ENCODE results near the gene PAK1. TPM values are rescaled to one million over a fixed set of nuclear protein-coding genes. Genes with fewer than 3 reads are reported as not detected.

PAK1 gene
- total and polyA plus RNA-seq, 2 of the 8 experiments (the other 6 are each of a cell fraction or from before 2014, with no cell fraction given), result 87.7 to 151 TPM

DNA sequence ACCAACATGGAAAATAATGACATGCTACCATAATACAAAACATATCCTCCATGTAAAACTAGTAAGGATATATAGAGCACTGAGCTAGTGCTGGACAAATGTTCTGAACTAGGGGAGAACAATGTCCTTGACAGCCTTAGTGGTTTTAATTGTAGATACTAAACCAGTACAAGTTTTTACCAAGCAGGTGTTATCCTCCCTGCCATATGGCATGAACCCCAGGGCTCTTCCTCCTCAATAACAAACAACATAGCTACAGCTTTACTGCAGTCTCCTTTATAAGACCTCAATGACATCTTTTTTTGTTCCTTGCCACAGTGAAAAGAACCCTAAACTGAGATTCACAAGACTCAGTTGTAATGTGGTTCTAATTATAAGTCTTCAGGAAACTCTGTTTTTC lies 102.2 kb downstream of the PAK1 start:
- H3K27ac ChIP-seq (ENCODE audit: low read depth, low read length), result no peak overlapping the region
- no peaks in the 10 kb centered on the region for H3K23me2 ChIP-seq (ENCODE audit: low read depth, low read length)
- H2BK12ac ChIP-seq (ENCODE audit: low read depth, low read length), result no peak overlapping the region
- POLR2A ChIA-PET (ENCODE audit: partially characterized antibody), result interaction anchor here (0.6 kb wide), 1 partner anchor 498 kb away, joined by 3 read pairs; no protein-coding TSS in a partner anchor
- H3K56ac ChIP-seq (replicated peaks; ENCODE audit: insufficient read length, low read depth, low read length), result no peak overlapping the region
- H2AK5ac ChIP-seq (ENCODE audit: low read depth, low read length), result no peak overlapping the region
- no peak for DNase-seq (ENCODE audit: low read depth in 1 of 2, low spot score in 2 of 2)
- H4K91ac ChIP-seq (replicated peaks; ENCODE audit: insufficient read length, low read length), result no peak overlapping the region
- no peaks in the 10 kb centered on the region for H3K79me1 ChIP-seq (ENCODE audit: low read depth, low read length)
- no peak for FAIRE-seq
- no peak overlapping the region for H2BK15ac ChIP-seq (ENCODE audit: low read length)
- no peak overlapping the region for H2BK120ac ChIP-seq (replicated peaks; ENCODE audit: low read depth, low read length)
- peaks cover 2 to 39% (median 14%) of the 10 kb centered on the region in 4 experiments; a peak in 6 of 8 replicates for H3K36me3 ChIP-seq (ENCODE audit: control insufficient read depth in 2 of 4, insufficient read depth in 4 of 4, low read length in 3 of 4)
- no peak overlapping the region for H4K5ac ChIP-seq (ENCODE audit: insufficient read length, low read depth, low read length)
- no peaks in the 10 kb centered on the region for H3K79me2 ChIP-seq (ENCODE audit: control insufficient read depth in 1 of 2, insufficient read depth in 2 of 2, low read length in 2 of 2)
- H3K9me3 ChIP-seq (ENCODE audit: insufficient read depth in 2 of 2, low read depth in 1 of 2, low read length in 1 of 2), result no peaks in the 10 kb centered on the region
- H3K23ac ChIP-seq (ENCODE audit: insufficient read length), result no peak overlapping the region
- no peak overlapping the region for H2BK5ac ChIP-seq (ENCODE audit: low read depth, low read length)
- no peak overlapping the region for H3K4me3 ChIP-seq (ENCODE audit: extremely low read depth in 1 of 4, insufficient read depth in 2 of 4, low read depth in 3 of 4, low read length in 4 of 4)
- H3K18ac ChIP-seq (ENCODE audit: extremely low read depth, low read length), result no peak overlapping the region
- no peaks in the 10 kb centered on the region for H4K20me1 ChIP-seq (replicated peaks in 1 of 2; ENCODE audit: control insufficient read depth in 1 of 2, insufficient read depth in 2 of 2, low read length in 2 of 2)
- H2AFZ ChIP-seq (ENCODE audit: low read length), result no peak overlapping the region
- no peak overlapping the region for H3K4me2 ChIP-seq (ENCODE audit: insufficient read depth in 1 of 2, low read depth in 2 of 2, low read length in 2 of 2)
- H3K4me1 ChIP-seq (replicated peaks in 1 of 4; ENCODE audit: control insufficient read depth in 3 of 4, insufficient read depth in 4 of 4, low read length in 3 of 4), result no peaks in the 10 kb centered on the region
- H3K27me3 ChIP-seq (replicated peaks in 1 of 4; ENCODE audit: control insufficient read depth in 3 of 4, extremely low read depth in 1 of 4, insufficient read depth in 3 of 4, low read length in 3 of 4), result no peaks in the 10 kb centered on the region
- CTCF ChIA-PET (ENCODE audit: partially characterized antibody), result interaction anchor here (0.7 to 1.7 kb wide), 3 partner anchors 44 to 178 kb away, joined by 3 to 4 read pairs (median 3); no protein-coding TSS in a partner anchor
- no peak for TF ChIP-seq SP2 (IDR thresholded peaks at IDR 0.05; ENCODE audit: low read length)
- TF ChIP-seq SIN3A (conservative IDR thresholded peaks at IDR 0.05 in 1 of 2, IDR thresholded peaks at IDR 0.05 in 1 of 2; ENCODE audit: low read depth in 1 of 2, low read length in 2 of 2), result no peak
- TF ChIP-seq, protein P1, sequence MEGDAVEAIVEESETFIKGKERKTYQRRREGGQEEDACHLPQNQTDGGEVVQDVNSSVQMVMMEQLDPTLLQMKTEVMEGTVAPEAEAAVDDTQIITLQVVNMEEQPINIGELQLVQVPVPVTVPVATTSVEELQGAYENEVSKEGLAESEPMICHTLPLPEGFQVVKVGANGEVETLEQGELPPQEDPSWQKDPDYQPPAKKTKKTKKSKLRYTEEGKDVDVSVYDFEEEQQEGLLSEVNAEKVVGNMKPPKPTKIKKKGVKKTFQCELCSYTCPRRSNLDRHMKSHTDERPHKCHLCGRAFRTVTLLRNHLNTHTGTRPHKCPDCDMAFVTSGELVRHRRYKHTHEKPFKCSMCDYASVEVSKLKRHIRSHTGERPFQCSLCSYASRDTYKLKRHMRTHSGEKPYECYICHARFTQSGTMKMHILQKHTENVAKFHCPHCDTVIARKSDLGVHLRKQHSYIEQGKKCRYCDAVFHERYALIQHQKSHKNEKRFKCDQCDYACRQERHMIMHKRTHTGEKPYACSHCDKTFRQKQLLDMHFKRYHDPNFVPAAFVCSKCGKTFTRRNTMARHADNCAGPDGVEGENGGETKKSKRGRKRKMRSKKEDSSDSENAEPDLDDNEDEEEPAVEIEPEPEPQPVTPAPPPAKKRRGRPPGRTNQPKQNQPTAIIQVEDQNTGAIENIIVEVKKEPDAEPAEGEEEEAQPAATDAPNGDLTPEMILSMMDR (IDR thresholded peaks at IDR 0.05; ENCODE audit: control extremely low read depth in 1 of 3, insufficient read depth in 1 of 3, low read depth in 1 of 3, low read length in 3 of 3), result no peak
- no peak for TF ChIP-seq FOSL1 (IDR thresholded peaks at IDR 0.05; ENCODE audit: insufficient read depth, low read depth, low read length)
- no peak for TF ChIP-seq SIX5 (IDR thresholded peaks at IDR 0.05; ENCODE audit: low read depth, low read length)
- TF ChIP-seq KDM4A (IDR thresholded peaks at IDR 0.05; ENCODE audit: low read depth, low read length, severe bottlenecking), result no peak
- TF ChIP-seq EP300 (IDR thresholded peaks at IDR 0.05; ENCODE audit: borderline replicate concordance in 1 of 2, low read depth in 2 of 2, low read length in 2 of 2), result no peak
- no peak for TF ChIP-seq RAD21 (IDR thresholded peaks at IDR 0.05 in 1 of 2, conservative IDR thresholded peaks at IDR 0.05 in 1 of 2; ENCODE audit: low read depth in 2 of 2, low read length in 2 of 2)
- TF ChIP-seq BACH1 (IDR thresholded peaks at IDR 0.05; ENCODE audit: low read length), result no peak
- no peak for TF ChIP-seq POU5F1 (IDR thresholded peaks at IDR 0.05; ENCODE audit: low read depth, low read length)
- H4K8ac ChIP-seq (ENCODE audit: extremely low read depth, insufficient read depth, low read length), result no peak overlapping the region
- H2BK20ac ChIP-seq (ENCODE audit: low read length), result no peak overlapping the region
- peak overlapping the region in 1 of 4 experiments; percentile 34; a peak in 1 of 7 replicates for H3K9ac ChIP-seq (replicated peaks in 1 of 4; ENCODE audit: extremely low read depth in 1 of 4, low read depth in 3 of 4, low read length in 3 of 4)
- no peak overlapping the region for H3K14ac ChIP-seq (ENCODE audit: insufficient read length)
- no peak overlapping the region for H3K4ac ChIP-seq (replicated peaks; ENCODE audit: insufficient read length, low read depth, low read length)
